A549 (cell line): ENCODE results near the gene MYF5. TPM values are rescaled to one million over a fixed set of nuclear protein-coding genes. Genes with fewer than 3 reads are reported as not detected.

Experiments
- ATAC-seq, 2 experiments: fragments of 200-7000 bp in 1 of 2; fragments of >200 bp in 1 of 2; cut with Nextera tagmentation in 1 of 2; cut with Tn5 transposase in 1 of 2; 3 replicates each; pipeline versions ENCODE4 v1.8.0 to v1.9.1; 2018 to 2020; ENCODE audit warnings: mild to moderate bottlenecking in 1 of 2, moderate library complexity in 1 of 2
- CTCF ChIA-PET: fragments of 300-600 bp; sonication (Branson Sonifier 250); formaldehyde crosslinking; extraction: SDS; loops from one replicate; lab custom pipeline; 2021; ENCODE audit warnings: antibody characterized with exemption, inconsistent platforms; lab: Yijun Ruan, JAX
- POLR2A ChIA-PET: fragments of 350-600 bp; formaldehyde crosslinking; extraction: SDS; loops from one replicate; lab custom pipeline; 2021; ENCODE audit warnings: antibody characterized with exemption, inconsistent platforms; lab: Yijun Ruan, JAX
- DNase-seq, 2 experiments: peaks; one replicate each; pipeline versions ENCODE4 v3.0.0 to v3.0.0-alpha.2; 2011 to 2016; ENCODE audit warnings: low read depth in 1 of 2, low spot score in 1 of 2
- FAIRE-seq: peaks from 2 replicates; lab custom pipeline; 2011; peaks lifted over from hg19 to GRCh38; lab: Jason Lieb, UNC
- H3K27ac ChIP-seq, 2 experiments: fragments of >200 bp; sonication (Bioruptor Twin); formaldehyde crosslinking; 3 replicates each; pipeline ENCODE4 v1.5.1; 2016 to 2017
- H3K4me1 ChIP-seq: fragments of >200 bp; sonication (Bioruptor Twin); formaldehyde crosslinking; 3 replicates; pipeline ENCODE4 v1.6.1; 2016
- H3K4me2 ChIP-seq: fragments of >200 bp; sonication (Bioruptor Twin); formaldehyde crosslinking; 3 replicates; pipeline ENCODE4 v1.6.1; 2016
- H3K4me3 ChIP-seq: fragments of >200 bp; sonication (Bioruptor Twin); formaldehyde crosslinking; 3 replicates; pipeline ENCODE4 v1.5.1; 2016
- H3K9me3 ChIP-seq: fragments of >200 bp; sonication (Bioruptor Twin); formaldehyde crosslinking; 3 replicates; pipeline ENCODE4 v1.6.1; 2016
- ATOH8 ChIP-seq: fragments of 250-450 bp; sonication (Bioruptor Pico); IDR thresholded peaks from 2 replicates; pipeline ENCODE4 v1.5.0; 2020; ENCODE audit warnings: low read depth, mild to moderate bottlenecking, moderate library complexity
- CBX2 ChIP-seq: fragments of 200-600 bp; sonication (generic); IDR thresholded peaks from 2 replicates; pipeline ENCODE4 v1.6.1; 2016; ENCODE audit warnings: low read depth, mild to moderate bottlenecking, borderline replicate concordance
- CBX8 ChIP-seq: fragments of 200-600 bp; sonication (generic); IDR thresholded peaks from 2 replicates; pipeline ENCODE4 v1.6.1; 2016
- CEBPB ChIP-seq, 2 experiments: fragments of >200 bp in 1 of 2; sonication (Bioruptor Twin) in 1 of 2; formaldehyde crosslinking in 1 of 2; IDR thresholded peaks; 2 replicates each; pipeline ENCODE4 v1.6.1; 2012 to 2016
- CHD4 ChIP-seq: fragments of 200-600 bp; sonication (generic); IDR thresholded peaks from 2 replicates; pipeline ENCODE4 v1.6.1; 2016; ENCODE audit warnings: antibody characterized with exemption, mild to moderate bottlenecking, borderline replicate concordance
- E2F6 ChIP-seq: IDR thresholded peaks from 2 replicates; pipeline ENCODE4 v1.6.1; 2012; ENCODE audit warnings: low read depth, borderline replicate concordance
- EHMT2 ChIP-seq: fragments of 200-600 bp; sonication (generic); IDR thresholded peaks from 2 replicates; pipeline ENCODE4 v1.6.1; 2016; ENCODE audit warnings: antibody characterized with exemption, low read depth, mild to moderate bottlenecking, moderate library complexity
- ELK1 ChIP-seq: fragments of 150-350 bp; IDR thresholded peaks from 2 replicates; pipeline ENCODE4 v1.6.1; 2014; ENCODE audit warnings: low read depth, mild to moderate bottlenecking, low read length
- EP300 ChIP-seq, 2 experiments: fragments of >200 bp; sonication (Bioruptor Twin); formaldehyde crosslinking; IDR thresholded peaks; 2 replicates in 1 of 2; 3 replicates in 1 of 2; pipeline ENCODE4 v1.6.1; 2016 to 2017
- ESRRA ChIP-seq: fragments of 150-350 bp; IDR thresholded peaks from 2 replicates; pipeline ENCODE4 v1.6.1; 2014; ENCODE audit warnings: mild to moderate bottlenecking, low read length, borderline replicate concordance
- JUN ChIP-seq, 2 experiments: fragments of >200 bp; sonication (Bioruptor Twin); formaldehyde crosslinking; IDR thresholded peaks; 2 replicates in 1 of 2; 3 replicates in 1 of 2; pipeline ENCODE4 v1.6.1; 2016 to 2017
- JUNB ChIP-seq: fragments of >200 bp; sonication (Bioruptor Twin); formaldehyde crosslinking; IDR thresholded peaks from 2 replicates; pipeline ENCODE4 v1.6.1; 2016
- MAZ ChIP-seq: fragments of 150-350 bp; IDR thresholded peaks from 2 replicates; pipeline ENCODE4 v1.6.1; 2014; ENCODE audit warnings: antibody characterized with exemption, low read depth, low read length, borderline replicate concordance
- PBX3 ChIP-seq: IDR thresholded peaks from 2 replicates; pipeline ENCODE4 v1.6.1; 2012
- PHF8 ChIP-seq: fragments of 200-600 bp; sonication (generic); IDR thresholded peaks from 2 replicates; pipeline ENCODE4 v1.6.1; 2016; ENCODE audit warnings: low read depth, mild to moderate bottlenecking, antibody characterized with exemption, moderate library complexity, borderline replicate concordance
- REST ChIP-seq: fragments of 200-600 bp; sonication (generic); IDR thresholded peaks from 2 replicates; pipeline ENCODE4 v1.6.1; 2016; ENCODE audit warnings: antibody characterized with exemption, mild to moderate bottlenecking, moderate library complexity
- RFX5 ChIP-seq: fragments of 450-650 bp; IDR thresholded peaks from 2 replicates; pipeline ENCODE4 v1.7.1; 2014; ENCODE audit warnings: antibody characterized with exemption, mild to moderate bottlenecking, moderate library complexity
- SMC3 ChIP-seq: fragments of >200 bp; sonication (Bioruptor Twin); formaldehyde crosslinking; IDR thresholded peaks from 3 replicates; pipeline ENCODE4 v1.6.1; 2018; ENCODE audit warnings: inconsistent platforms
- TP53 ChIP-seq: fragments of 250-450 bp; sonication (Bioruptor Pico); IDR thresholded peaks from 2 replicates; pipeline ENCODE4 v1.5.0; 2021; ENCODE audit warnings: mild to moderate bottlenecking, moderate library complexity
- USF2 ChIP-seq: fragments of 450-650 bp; IDR thresholded peaks from 2 replicates; pipeline ENCODE4 v1.6.1; 2014; ENCODE audit warnings: antibody characterized with exemption
- ZFP36 ChIP-seq: fragments of 450-650 bp; IDR thresholded peaks from 2 replicates; pipeline ENCODE4 v1.6.1; 2014; ENCODE audit warnings: borderline replicate concordance; ENCODE audit not compliant: partially characterized antibody
- ZNF302 ChIP-seq: fragments of 250-450 bp; sonication (Bioruptor Pico); IDR thresholded peaks from 2 replicates; pipeline ENCODE4 v1.9.0; 2021; ENCODE audit warnings: inconsistent platforms, mild to moderate bottlenecking, moderate library complexity
- WGBS: methylation state at CpG from one replicate; pipeline ENCODE4 v1.1.6; 2017; ENCODE audit errors: missing lambda C conversion rate; 5-methylcytosine and 5-hydroxymethylcytosine counted together
- polyA plus RNA-seq, 4 experiments: library from polyadenylated mRNA; depleted of rRNA in 3 of 4; stranded (reverse); fragments of >200 nt; fragmentation: RNase III in 1 of 4; extraction: RNeasy Plus Mini Kit Qiagen cat#74134 plus additional on column Dnase treatment in 1 of 4; gene quantifications; 2 replicates in 3 of 4; 3 replicates in 1 of 4; pipeline ENCODE4 v1.2.3, GENCODE V29; 2011 to 2017

MYF5 gene
- polyA plus RNA-seq, 2 of the 4 experiments (the other 2 are of a cell fraction) = not detected

GRCh38 chr12:80692114-80692513, 24.6 kb upstream of the MYF5 start:
- ATAC-seq = no peak
- H3K4me1 ChIP-seq = no peaks in the 10 kb centered on the region
- no peak for FAIRE-seq
- H3K4me2 ChIP-seq = no peak overlapping the region
- H3K27ac ChIP-seq = no peak overlapping the region
- 25% methylated on average over 1 of the region's 1 CpG for WGBS
- ChIA-PET CTCF (no interaction called here), POLR2A (no interaction called here)
- DNase-seq = no peak
- no peaks in the 10 kb centered on the region for H3K9me3 ChIP-seq
- no peak overlapping the region for H3K4me3 ChIP-seq
- TF ChIP-seq PHF8 = no peak
- no peak for TF ChIP-seq TP53 (CRISPR knock-in tag)
- TF ChIP-seq CHD4 = no peak
- no peak for TF ChIP-seq ATOH8 (CRISPR knock-in tag)
- TF ChIP-seq JUNB = no peak
- no peak for TF ChIP-seq ELK1
- TF ChIP-seq JUN (IDR thresholded peaks at IDR 0.05) = no peak
- no peak for TF ChIP-seq SMC3
- no peak for TF ChIP-seq E2F6
- no peak for TF ChIP-seq ESRRA
- no peak for TF ChIP-seq CBX8
- no peak for TF ChIP-seq PBX3
- TF ChIP-seq EP300 (IDR thresholded peaks at IDR 0.05) = no peak
- TF ChIP-seq USF2 = no peak
- TF ChIP-seq ZNF302 (CRISPR knock-in tag) = no peak
- no peak for TF ChIP-seq REST
- no peak for TF ChIP-seq MAZ
- no peak for TF ChIP-seq EHMT2

- Histone ChIP-seq H3K27ac (no peak overlapping the region), H3K9me3 (no peaks in the 10 kb centered on the region), H3K4me1 (no peaks in the 10 kb centered on the region), H3K4me3 (no peak overlapping the region), H3K4me2 (no peak overlapping the region)
- ATAC-seq (no peak), DNase-seq (no peak), FAIRE-seq (no peak)
- ChIA-PET CTCF (no interaction called here), POLR2A (no interaction called here)
- 23% methylated on average over 2 of the region's 2 CpGs for WGBS
- TF ChIP-seq CEBPB (IDR thresholded peaks at IDR 0.05) (no peak), CHD4 (no peak), RFX5 (no peak), USF2 (no peak), ZFP36 (no peak), PBX3 (no peak), CBX2 (no peak), ZNF302 (CRISPR knock-in tag) (no peak)
These were observed 19.3 kb upstream of the MYF5 start for GRCh38 chr12:80697270-80697887.
